ENCODE results near the gene PXDN. TPM values are rescaled to one million over a fixed set of nuclear protein-coding genes. Genes with fewer than 3 reads are reported as not detected.
A peak's percentile ranks its signal among the peaks of the same experiment; 100 is the strongest.
"Not testable (repeated sequence)": the region's sequence is repeated elsewhere in the genome, so short reads cannot be mapped to it uniquely, and the experiment has no call there.

PXDN gene
- total RNA-seq, 1 experiment from 2014 or later: 0.25 TPM

GRCh38 chr2:1757567-1757966 lies 13.3 kb upstream of the PXDN start:
- intact Hi-C loops (cut with micrococcal nuclease; ENCODE audit: unreplicated experiment): no loop called here

DNA sequence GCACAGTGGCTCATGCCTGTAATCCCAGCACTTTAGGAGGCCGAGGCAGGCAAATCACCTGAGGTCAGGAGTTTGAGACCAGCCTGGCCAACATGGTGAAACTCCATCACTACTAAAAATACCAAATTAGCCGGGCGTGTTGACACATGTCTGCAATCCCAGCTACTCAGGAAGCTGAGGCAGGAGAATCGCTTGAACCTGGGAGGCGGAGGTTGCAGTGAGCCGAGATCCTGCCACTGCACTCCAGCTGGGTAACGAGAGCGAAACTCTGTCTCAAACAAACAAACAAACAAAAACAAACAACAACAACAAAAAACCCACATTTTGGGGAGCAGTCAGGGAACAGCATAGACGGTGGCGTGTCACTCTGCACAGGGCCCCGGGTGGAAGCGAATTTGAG lies 12.8 kb upstream of the PXDN start:
- not testable (repeated sequence) for H3K36me3 ChIP-seq (ENCODE audit: control insufficient read depth, insufficient read depth, low read length)

More at GRCh38 chr2:1757567-1757966, 13.3 kb upstream of the PXDN start:
- Histone ChIP-seq H3K27me3 (replicated peaks; ENCODE audit: control insufficient read depth, insufficient read depth, low read length) (no peaks in the 10 kb centered on the region), H3K36me3 (ENCODE audit: control insufficient read depth, insufficient read depth, low read length) (no peaks in the 10 kb centered on the region), H3K9me3 (peaks cover 18% of the 10 kb centered on the region), H3K4me3 (ENCODE audit: low read depth, low read length) (no peak overlapping the region), H3K4me1 (no peaks in the 10 kb centered on the region)
- Mint-ChIP-seq H3K27ac (ENCODE audit: unreplicated experiment) (no peak overlapping the region), H3K4me3 (ENCODE audit: unreplicated experiment) (no peak overlapping the region), H3K9me3 (ENCODE audit: unreplicated experiment) (peaks cover 17% of the 10 kb centered on the region), H3K27me3 (ENCODE audit: insufficient read depth, unreplicated experiment) (peaks cover 2% of the 10 kb centered on the region), H3K4me1 (ENCODE audit: low read depth, unreplicated experiment) (no peaks in the 10 kb centered on the region), H3K36me3 (ENCODE audit: insufficient read depth, unreplicated experiment) (no peaks in the 10 kb centered on the region)
- BruUV-seq (replicated peaks): no TSS peak
- TF ChIP-seq, protein P1, sequence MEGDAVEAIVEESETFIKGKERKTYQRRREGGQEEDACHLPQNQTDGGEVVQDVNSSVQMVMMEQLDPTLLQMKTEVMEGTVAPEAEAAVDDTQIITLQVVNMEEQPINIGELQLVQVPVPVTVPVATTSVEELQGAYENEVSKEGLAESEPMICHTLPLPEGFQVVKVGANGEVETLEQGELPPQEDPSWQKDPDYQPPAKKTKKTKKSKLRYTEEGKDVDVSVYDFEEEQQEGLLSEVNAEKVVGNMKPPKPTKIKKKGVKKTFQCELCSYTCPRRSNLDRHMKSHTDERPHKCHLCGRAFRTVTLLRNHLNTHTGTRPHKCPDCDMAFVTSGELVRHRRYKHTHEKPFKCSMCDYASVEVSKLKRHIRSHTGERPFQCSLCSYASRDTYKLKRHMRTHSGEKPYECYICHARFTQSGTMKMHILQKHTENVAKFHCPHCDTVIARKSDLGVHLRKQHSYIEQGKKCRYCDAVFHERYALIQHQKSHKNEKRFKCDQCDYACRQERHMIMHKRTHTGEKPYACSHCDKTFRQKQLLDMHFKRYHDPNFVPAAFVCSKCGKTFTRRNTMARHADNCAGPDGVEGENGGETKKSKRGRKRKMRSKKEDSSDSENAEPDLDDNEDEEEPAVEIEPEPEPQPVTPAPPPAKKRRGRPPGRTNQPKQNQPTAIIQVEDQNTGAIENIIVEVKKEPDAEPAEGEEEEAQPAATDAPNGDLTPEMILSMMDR (IDR thresholded peaks at IDR 0.05; ENCODE audit: insufficient read depth in 1 of 2, low read depth in 1 of 2, low read length in 1 of 2, severe bottlenecking in 1 of 2, unreplicated experiment in 1 of 2): no peak
- CTCF ChIA-PET: interaction anchor here (1.1 kb wide), 1 partner anchor 12 kb away, joined by 3 read pairs; no protein-coding TSS in a partner anchor
- peak in 1 of 2 experiments; percentile 0 for DNase-seq
- POLR2A ChIA-PET: no interaction called here

GRCh38 chr2:1756456-1756855 lies 12.1 kb upstream of the PXDN start:
- no peaks in the 10 kb centered on the region for H3K4me1 Mint-ChIP-seq (ENCODE audit: low read depth, unreplicated experiment)
- POLR2A ChIA-PET: no interaction called here
- no peaks in the 10 kb centered on the region for H3K36me3 Mint-ChIP-seq (ENCODE audit: insufficient read depth, unreplicated experiment)
- H3K9me3 Mint-ChIP-seq (ENCODE audit: unreplicated experiment): peaks cover 15% of the 10 kb centered on the region
- BruUV-seq (replicated peaks): no TSS peak
- H3K27ac Mint-ChIP-seq (ENCODE audit: unreplicated experiment): no peak overlapping the region
- Histone ChIP-seq H3K27me3 (replicated peaks; ENCODE audit: control insufficient read depth, insufficient read depth, low read length) (no peaks in the 10 kb centered on the region), H3K9me3 (peaks cover 18% of the 10 kb centered on the region), H3K4me3 (ENCODE audit: low read depth, low read length) (no peak overlapping the region), H3K4me1 (no peaks in the 10 kb centered on the region), H3K36me3 (ENCODE audit: control insufficient read depth, insufficient read depth, low read length) (no peaks in the 10 kb centered on the region)
- DNase-seq: peak in 1 of 2 experiments; percentile 7
- intact Hi-C loops (cut with micrococcal nuclease; ENCODE audit: unreplicated experiment): no loop called here
- TF ChIP-seq, protein P1 (IDR thresholded peaks at IDR 0.05; ENCODE audit: insufficient read depth in 1 of 2, low read depth in 1 of 2, low read length in 1 of 2, severe bottlenecking in 1 of 2, unreplicated experiment in 1 of 2): no peak
- H3K27me3 Mint-ChIP-seq (ENCODE audit: insufficient read depth, unreplicated experiment): no peaks in the 10 kb centered on the region
- CTCF ChIA-PET: no interaction called here
- no peak overlapping the region for H3K4me3 Mint-ChIP-seq (ENCODE audit: unreplicated experiment)

More for the DNA sequence above, 12.8 kb upstream of the PXDN start:
- H3K4me1 Mint-ChIP-seq (ENCODE audit: low read depth, unreplicated experiment); intact Hi-C loops (cut with micrococcal nuclease; ENCODE audit: unreplicated experiment); H3K27me3 Mint-ChIP-seq (ENCODE audit: insufficient read depth, unreplicated experiment); BruUV-seq (replicated peaks); H3K36me3 Mint-ChIP-seq (ENCODE audit: insufficient read depth, unreplicated experiment); H3K27ac Mint-ChIP-seq (ENCODE audit: unreplicated experiment); H3K4me3 Mint-ChIP-seq (ENCODE audit: unreplicated experiment); H3K4me3 ChIP-seq (ENCODE audit: low read depth, low read length); POLR2A ChIA-PET; CTCF ChIA-PET; H3K4me1 ChIP-seq; H3K27me3 ChIP-seq (replicated peaks; ENCODE audit: control insufficient read depth, insufficient read depth, low read length): not testable (repeated sequence)
- DNase-seq: peak in 1 of 2 experiments; percentile 5
- peaks cover 18% of the 10 kb centered on the region for H3K9me3 ChIP-seq
- H3K9me3 Mint-ChIP-seq (ENCODE audit: unreplicated experiment): peaks cover 15% of the 10 kb centered on the region
